IPS-18c (cell line): ENCODE measurements around the gene NUDT21.
A peak's percentile ranks its signal among the peaks of the same experiment; 100 is the strongest.

Experiments used
- H3K4me3 ChIP-seq: 2 replicates; pipeline ENCODE4 v1.7.0; 2013; ENCODE audit warnings: low read depth, mild to moderate bottlenecking, low read length, moderate library complexity; ENCODE audit not compliant: insufficient read depth
- H3K9me3 ChIP-seq: one replicate; pipeline ENCODE4 v1.6.1; 2013; ENCODE audit warnings: mild to moderate bottlenecking, low read length, moderate library complexity; ENCODE audit not compliant: control insufficient read depth, insufficient read depth

The NUDT21 gene

DNA sequence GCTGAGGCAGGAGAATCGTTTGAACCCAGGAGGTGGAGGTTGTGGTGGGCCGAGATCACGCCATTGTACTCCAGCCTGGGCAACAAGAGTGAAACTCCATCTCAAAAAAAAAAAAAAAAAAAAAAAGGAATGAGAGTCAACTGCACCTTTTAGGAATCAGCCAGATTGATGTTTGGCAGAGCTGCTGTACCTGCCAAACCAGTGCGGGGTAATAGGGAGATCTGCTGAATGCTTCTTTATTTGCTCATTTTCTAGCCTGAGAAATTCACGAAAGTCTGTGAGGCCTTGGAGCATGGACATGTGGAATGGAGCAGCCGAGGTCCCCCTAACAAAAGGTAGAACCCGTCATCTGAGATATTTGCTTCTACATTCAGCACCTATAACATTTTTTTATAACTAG, 18.6 kb upstream of the NUDT21 start:
- H3K9me3 ChIP-seq, result no peaks in the 10 kb centered on the region
- no peak overlapping the region for H3K4me3 ChIP-seq

DNA sequence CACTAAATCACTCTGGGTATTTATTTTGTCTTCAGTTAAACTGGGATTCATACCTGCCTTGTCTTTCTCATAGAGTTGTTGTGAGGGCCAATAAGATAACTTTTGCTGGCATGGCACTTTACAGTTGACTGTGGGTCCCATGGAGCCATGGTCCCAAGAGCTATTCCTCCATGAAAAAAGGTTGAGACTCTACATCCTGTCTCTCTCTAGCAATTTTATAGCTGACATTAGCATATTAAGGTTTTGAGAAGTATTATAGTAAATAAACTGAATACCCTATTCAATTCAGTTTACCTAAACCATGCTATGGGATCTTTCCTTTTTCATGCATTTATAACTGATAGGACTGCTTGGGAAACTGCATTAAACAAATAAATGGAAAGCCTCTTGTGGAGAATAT, 17.7 kb upstream of the NUDT21 start:
- Histone ChIP-seq H3K4me3 (no peak overlapping the region), H3K9me3 (no peaks in the 10 kb centered on the region)

DNA sequence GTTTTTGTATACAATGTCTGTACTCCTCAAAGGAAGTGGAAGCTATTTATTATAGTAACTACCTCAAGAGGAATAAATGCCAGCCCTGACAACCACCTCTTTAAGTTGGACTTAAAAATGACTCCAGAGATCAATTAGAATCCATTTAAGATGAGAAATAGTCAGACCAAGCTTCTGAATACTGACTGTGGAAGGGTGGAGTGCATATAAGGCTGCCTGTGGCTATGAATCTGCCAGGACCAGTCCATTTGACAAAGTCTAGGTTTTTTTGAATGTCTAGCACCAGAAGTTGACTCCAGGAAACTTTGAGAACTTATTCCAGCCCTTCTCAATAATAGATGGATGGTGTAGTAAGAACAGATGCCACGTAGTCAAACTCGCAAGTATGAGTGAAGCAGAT, 15.2 kb upstream of the NUDT21 start:
- Histone ChIP-seq H3K9me3 (no peaks in the 10 kb centered on the region), H3K4me3 (no peak overlapping the region)

DNA sequence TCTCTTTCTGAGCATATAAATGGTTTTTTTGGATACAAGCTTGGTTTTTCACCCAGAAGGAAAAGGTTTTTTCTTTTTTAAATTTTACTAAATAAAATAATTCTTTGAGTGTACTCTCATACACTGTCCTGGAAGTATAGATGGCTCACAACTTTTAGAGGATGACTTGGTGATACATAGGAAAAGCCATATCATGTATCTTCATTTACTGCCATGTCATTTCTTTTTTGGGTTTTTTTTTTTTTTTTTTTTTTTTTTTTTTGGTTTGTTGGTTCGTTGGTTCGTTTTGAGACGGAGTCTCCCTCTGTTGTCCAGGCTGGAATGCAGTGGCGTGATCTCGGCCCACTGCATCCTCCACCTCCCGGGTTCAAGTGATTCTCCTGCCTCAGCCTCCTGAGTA, 12.0 kb upstream of the NUDT21 start:
- no peak overlapping the region for H3K4me3 ChIP-seq
- H3K9me3 ChIP-seq, result no peaks in the 10 kb centered on the region

DNA sequence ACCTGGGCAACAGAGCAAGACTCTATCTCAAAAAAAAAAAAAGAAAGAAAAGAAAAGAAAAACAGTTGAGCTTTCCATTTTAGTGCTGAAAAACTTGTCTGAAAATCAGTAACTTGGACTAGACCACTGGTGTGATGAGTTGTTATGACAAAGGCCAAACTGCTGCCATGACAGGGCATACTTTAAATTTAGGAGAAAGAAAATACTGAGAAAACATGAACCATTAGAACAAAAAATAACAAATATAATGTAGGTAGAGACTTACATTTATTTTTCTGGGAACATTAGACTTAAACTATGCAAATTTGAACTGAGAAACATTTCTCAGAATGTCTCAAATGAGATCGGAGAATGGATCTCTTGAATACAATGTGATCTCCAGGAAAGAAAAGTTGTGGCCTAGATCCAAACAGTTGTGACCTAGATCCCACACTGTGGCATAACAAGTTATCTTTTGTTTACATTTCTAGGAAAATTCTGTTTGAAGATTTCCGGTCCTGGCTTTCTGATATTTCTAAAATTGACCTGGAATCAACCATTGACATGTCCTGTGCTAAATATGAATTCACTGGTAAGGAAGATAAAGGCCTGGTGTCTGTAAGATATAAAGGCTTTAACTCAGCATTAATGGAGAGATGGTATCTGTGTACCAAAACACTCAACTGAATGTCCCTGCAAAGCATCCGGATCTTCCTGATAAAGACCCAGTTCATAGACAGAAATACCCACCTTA, 11.1 kb upstream of the NUDT21 start:
- H3K4me3 ChIP-seq, result no peak overlapping the region
- no peaks in the 10 kb centered on the region for H3K9me3 ChIP-seq

DNA sequence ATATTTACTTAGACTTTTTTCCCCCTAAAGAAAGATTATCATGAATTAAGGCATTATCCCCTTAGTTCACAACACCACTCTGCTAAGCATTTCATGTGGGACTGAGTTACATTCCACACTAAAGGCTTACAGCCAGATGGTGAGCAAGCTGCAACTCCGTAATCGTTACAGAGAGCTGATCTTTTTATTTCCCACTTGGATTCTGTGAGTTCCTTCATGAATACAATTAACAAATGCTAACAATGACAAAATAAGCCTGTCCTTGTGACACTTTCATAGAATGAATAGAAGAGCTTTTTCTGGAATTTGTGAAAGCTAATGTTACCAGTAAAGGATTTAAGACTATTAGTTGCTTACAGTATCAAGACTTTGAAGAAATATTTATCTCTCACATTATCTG, 9.0 kb upstream of the NUDT21 start:
- H3K4me3 ChIP-seq, result no peak overlapping the region
- H3K9me3 ChIP-seq, result no peaks in the 10 kb centered on the region

DNA sequence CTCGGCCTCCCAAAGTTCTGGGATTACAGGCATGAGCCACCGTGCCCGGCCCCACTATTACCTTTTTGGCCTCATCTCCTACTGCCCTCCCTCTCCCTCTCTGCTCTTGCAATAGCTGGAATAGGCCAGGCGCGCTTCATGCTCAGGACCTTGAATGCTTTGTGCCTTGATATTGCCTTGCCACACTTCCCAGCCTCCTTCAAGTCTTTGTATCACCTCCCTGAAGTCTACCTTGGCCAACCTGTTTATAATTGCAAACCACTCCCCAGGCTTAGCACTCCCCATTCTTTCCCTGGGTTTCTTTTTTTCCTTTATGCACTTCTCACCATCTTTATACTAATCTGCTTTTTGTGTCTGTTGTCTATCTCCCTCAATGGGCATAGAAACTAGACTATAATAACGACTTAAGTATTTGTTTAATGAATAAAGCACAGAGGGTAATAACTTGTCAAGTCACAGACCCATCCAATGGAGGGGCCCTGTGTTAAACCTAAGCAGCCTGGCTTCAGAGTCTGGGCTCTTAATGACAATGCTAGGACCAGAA, 6.9 kb upstream of the NUDT21 start:
- no peak overlapping the region for H3K4me3 ChIP-seq
- H3K9me3 ChIP-seq, result no peaks in the 10 kb centered on the region

DNA sequence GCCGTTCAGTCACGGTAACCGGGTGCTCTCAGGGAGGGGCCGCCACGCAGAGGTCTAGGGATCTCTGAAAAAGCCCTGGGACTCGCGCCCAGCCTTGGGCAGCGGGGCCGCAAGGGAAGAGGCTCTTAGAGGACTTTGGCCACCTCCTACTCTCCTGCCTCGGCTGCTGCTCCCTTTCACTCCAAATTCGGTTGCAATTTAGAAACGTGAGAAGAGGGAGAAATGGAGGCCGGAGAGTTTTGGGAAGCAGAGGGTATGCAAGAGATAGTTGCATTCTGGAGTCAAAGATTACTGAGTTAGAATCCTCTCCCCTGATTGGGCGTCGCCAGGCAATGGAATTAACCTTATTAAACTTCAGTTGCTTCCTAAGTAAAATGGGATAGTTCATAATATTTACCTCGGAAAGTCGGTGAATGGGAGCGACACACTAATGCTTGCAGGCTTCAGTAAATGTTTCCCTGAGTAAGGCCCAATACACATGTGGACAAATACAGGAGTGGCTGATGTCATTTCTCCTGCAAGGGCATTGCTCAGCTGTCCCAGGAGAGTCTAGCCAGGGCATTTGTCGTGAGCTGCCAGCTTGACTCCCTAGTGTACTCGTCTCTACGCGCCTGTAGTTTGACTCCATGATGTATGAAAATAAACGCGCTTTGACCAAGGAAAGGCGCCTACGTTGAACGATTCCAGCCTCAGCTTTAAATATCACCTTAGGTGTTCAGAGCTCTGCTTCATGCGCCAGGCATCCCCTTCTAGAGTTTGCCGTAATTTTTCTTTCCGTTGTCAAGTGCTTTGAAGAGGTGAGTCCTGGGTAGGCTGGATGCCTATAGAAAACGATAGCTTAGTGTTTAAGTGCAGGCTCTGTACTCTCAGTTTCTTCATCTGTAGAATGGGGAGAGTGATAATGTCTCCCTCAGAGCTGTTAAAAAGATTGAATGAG, 889 bp upstream of the NUDT21 start:
- peak overlapping the region; percentile 96 for H3K4me3 ChIP-seq
- H3K9me3 ChIP-seq, result no peaks in the 10 kb centered on the region

DNA sequence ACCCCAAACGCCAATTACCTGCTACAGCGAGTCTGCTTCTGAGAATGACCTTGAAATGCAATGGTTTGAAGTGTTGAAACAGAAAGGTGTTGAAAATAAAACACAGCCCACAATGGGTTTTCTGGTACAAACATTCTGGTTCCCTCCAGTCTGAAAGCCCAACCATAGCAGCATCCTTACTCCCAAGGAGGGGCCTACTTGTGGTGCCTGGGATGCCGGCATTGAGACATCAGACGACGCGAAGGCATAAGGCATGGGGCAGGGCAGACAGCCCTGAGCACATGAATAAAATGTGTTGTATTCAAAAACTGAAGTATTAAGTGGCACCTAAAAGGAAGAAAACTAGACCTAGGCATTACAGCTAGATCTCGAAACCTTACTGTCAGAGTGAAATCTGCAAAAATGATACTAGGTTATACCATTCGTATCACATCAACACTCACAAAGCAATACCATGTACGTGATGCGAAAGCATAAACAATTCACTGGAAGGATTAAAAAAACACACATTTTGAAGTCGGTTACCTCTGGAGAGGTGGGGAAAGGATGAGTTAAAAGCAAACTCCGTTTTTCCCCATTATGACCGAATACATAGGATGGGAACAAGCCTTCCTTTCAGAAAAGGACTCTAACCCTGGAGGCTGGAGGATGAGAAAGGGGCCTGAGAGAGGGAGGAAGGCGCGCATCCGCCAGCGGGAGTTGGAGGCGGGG, 702 bp downstream of the NUDT21 start:
- Histone ChIP-seq H3K4me3 (peak overlapping the region; percentile 96), H3K9me3 (no peaks in the 10 kb centered on the region)

DNA sequence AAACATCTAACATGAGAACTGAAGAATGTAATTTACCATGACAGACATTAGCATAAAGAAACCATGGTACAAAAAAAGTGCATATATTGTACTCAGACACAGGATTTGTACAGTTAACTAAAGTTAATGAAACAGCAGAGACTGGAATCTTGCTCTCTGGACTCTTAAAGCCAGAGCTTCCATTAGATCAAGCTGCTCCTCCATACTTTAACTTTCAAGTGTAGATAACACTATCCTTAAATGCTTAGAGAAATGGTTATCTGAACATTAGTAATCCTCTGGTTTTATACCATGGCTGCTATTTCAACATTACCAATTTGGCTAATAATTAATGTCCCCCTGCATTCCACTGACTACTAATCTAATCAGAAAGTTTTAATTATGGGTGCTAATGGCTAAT, 3.1 kb downstream of the NUDT21 start:
- Histone ChIP-seq H3K9me3 (no peaks in the 10 kb centered on the region), H3K4me3 (no peak overlapping the region)

DNA sequence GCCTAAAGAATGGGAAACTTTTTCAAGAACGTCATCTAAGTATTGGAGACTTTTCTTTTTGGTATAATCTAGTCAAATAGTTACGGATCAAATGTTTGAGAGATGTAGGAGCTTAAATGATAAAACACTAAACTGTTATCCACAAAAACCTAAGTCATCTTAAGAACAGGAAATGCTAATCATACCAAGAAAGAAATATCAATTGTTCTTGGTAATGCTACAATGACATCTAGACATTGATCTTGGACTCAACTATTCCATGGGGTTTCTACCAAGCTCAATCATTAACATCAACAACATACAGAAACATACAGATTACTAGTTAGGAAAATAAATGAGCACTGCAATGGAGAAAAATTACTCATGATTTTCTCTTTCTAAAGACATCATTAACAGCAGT, 3.8 kb downstream of the NUDT21 start:
- Histone ChIP-seq H3K9me3 (no peaks in the 10 kb centered on the region), H3K4me3 (no peak overlapping the region)

DNA sequence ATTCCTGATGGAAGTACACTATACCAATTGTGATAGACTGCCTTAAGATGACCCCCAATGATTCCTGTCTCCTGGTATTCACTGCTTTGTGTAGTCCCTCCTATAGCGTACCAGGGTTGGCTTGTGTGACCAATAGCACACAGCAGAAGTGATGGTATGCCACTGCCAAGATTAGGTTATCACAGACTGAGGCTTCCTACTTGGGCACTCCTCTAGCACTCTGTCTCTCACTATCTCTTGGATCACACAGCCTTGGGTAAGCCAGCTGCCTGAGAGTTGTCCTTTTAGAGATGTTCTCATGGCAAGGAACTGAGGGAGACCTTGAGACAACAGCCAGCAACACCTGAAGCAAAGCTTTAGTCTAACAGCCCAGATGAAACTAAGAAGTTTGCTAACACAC, 13.1 kb downstream of the NUDT21 start:
- Histone ChIP-seq H3K4me3 (no peak overlapping the region), H3K9me3 (no peaks in the 10 kb centered on the region)

DNA sequence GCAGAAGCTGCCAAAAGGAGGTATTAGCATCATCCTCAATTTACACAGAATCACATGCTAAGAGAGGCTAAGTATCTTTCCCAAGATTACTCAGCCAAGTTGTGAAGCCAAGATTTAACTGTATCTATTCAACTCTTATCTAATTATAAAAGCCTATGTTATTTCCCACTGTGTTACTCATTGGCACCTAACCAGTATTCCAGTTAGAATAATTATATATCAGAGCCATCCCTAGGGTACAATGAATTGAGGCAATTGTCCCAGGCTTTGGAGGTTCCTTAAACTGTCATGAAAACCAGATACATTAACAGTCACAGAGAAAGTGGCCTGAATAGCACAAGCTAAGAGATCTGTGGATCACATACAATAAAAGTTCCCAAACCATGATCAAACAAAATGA, 14.9 kb downstream of the NUDT21 start:
- H3K9me3 ChIP-seq, result no peaks in the 10 kb centered on the region
- no peak overlapping the region for H3K4me3 ChIP-seq

DNA sequence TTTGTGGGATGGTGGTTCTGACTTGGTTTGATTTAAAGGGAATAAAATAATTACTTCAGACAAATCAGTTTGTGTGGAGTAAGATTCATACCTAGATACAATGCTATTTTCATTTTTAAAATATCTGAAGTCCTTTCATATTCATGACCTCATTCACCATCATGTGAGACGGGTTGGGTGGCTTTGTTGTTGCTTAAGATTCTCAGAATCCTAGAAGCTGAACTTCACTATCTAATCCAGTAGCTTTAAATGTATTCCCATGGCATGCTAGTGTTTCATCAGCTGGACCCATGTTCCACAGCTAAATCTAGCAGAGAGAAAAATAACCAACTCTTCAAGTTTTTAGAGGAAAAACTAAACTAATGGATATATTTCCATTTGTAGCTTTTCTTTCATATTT, 23.0 kb downstream of the NUDT21 start:
- no peaks in the 10 kb centered on the region for H3K9me3 ChIP-seq

DNA sequence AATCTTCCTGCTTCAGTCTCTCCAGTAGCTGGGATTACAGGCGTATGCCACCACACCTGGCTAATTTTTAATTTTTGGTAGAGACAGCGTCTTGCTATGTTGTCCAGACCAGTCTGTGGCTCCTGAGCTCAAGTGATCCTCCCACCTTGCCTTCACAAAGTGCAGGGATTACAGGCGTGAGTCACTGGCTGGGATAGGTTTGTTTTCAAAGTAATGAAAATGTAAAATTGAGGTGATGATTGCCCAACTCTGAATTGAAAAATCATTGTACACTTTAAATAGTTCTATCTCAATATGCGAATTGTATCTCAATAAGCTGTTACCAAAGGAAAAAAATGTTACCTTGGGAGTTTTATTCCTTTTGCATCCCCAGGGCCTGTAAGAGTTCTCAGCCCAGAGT, 24.5 kb downstream of the NUDT21 start:
- Histone ChIP-seq H3K4me3 (no peak overlapping the region), H3K9me3 (no peaks in the 10 kb centered on the region)

More for the DNA sequence above, 23.0 kb downstream of the NUDT21 start:
- no peak overlapping the region for H3K4me3 ChIP-seq

DNA sequence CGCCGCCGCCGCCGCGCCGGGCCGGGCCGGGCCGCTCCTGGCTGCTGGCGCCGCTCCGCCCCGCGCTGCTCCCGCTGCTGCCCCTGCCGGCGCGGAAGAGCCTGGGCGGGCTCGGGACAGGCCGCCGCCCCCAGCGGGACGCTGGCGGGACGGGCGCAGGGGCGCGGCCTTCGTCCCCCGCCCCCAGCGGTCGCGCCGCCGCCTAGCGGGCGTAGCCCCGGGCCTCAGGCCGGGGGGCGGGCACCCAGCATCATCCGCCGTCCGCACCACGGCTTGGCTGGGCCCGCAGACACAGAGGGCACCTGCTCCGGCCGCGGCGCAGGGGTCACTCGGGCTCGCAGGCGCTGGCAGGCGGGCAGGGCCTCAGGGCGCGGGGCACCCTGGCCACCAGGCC, 25.7 kb downstream of the NUDT21 start, which contains the start of gene AMFR:
Gene AMFR, minus strand, starts transcription at position 107 of the 394 bp plus-strand sequence. CDS start 218 bp downstream, outside the sequence.
- H3K4me3 ChIP-seq, result peak within 1 kb of the TSS; percentile 74
- H3K9me3 ChIP-seq, result no peaks in the 10 kb centered on the region

DNA sequence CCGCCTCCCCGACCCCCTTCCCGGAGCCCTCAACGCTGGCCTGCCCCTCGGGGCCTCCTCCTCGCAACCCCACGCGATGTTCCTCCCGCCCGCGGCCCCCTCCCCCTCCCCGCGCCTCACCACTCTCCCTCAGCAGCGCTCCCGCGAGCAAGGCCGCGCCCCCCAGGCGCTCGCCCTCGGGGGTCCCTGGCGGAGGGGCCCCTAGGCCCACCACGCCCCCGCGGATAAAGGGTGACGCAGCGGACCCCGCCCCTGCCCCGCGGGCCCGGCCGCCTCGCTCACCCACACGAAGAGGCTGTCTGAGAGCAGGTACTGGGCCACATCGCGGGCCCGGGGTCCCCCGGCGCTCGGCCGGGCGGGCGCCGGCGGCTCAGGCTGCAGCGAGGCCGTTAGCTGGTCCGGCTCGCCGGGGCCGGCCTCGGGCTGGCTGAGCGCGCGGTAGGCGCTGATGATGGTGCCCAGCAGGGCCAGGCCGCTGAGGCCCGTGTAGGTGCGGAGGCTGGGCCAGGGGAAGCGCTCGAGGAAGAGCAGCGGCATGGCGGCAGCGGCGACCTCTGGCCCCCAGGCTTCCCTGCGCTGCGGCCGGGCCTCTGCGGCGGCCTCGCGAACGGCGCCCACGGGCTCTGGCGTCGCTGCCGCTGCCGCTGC, 26.2 kb downstream of the NUDT21 start:
- Histone ChIP-seq H3K9me3 (no peaks in the 10 kb centered on the region), H3K4me3 (peak overlapping the region; percentile 74)
